Gastroesophageal sphincter (tissue), 3 donors: ENCODE results near the gene TRABD.

Experiments
- POLR2AphosphoS5 ChIP-seq: sonication (generic); formaldehyde crosslinking; IDR thresholded peaks from one replicate; pipeline ENCODE4 v1.6.1; 2017; ENCODE audit warnings: antibody characterized with exemption
- TF ChIP-seq, protein P1 (sequence below), 4 experiments: fragments of 200-600 bp in 2 of 4; fragments of 450-650 bp in 2 of 4; sonication (generic) in 1 of 4; IDR thresholded peaks; one replicate each; pipeline ENCODE4 v1.5.1; 2017 to 2019; ENCODE audit warnings: antibody characterized with exemption in 4 of 4, mild to moderate bottlenecking in 2 of 4, moderate library complexity in 2 of 4

DNA sequence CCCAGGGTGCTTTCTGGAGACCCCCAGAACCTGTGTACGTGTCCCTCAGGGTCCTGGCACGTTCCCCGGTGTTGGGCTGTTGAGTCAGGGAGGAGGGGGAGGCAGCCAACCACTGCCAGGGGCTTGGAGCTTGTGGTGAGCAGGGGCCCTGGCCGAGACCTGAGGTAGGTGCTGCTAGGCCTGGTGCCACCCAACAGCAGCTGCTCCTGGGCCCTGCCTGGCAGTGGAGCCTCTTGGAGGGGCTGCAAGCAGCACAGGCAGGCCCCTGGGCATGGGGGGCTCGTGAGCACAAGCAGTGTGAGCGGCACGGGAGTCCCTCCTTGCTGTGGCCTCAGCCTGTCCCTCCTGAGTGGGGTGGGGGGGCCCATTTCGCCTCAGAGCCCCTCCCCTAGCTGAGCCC, 7.9 kb downstream of the TRABD start:
- TF ChIP-seq POLR2AphosphoS5: no peak
- TF ChIP-seq, protein P1, sequence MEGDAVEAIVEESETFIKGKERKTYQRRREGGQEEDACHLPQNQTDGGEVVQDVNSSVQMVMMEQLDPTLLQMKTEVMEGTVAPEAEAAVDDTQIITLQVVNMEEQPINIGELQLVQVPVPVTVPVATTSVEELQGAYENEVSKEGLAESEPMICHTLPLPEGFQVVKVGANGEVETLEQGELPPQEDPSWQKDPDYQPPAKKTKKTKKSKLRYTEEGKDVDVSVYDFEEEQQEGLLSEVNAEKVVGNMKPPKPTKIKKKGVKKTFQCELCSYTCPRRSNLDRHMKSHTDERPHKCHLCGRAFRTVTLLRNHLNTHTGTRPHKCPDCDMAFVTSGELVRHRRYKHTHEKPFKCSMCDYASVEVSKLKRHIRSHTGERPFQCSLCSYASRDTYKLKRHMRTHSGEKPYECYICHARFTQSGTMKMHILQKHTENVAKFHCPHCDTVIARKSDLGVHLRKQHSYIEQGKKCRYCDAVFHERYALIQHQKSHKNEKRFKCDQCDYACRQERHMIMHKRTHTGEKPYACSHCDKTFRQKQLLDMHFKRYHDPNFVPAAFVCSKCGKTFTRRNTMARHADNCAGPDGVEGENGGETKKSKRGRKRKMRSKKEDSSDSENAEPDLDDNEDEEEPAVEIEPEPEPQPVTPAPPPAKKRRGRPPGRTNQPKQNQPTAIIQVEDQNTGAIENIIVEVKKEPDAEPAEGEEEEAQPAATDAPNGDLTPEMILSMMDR (IDR thresholded peaks at IDR 0.05): no peak
